22Rv1 (cell line): ENCODE measurements around the gene ZNF469.

ENCODE experiments used
- CTCF ChIP-seq: fragments of 450-650 bp; IDR thresholded peaks from 2 replicates; pipeline ENCODE4 v1.5.1; 2017; ENCODE audit warnings: mild to moderate bottlenecking
- ZFX ChIP-seq: fragments of 450-650 bp; IDR thresholded peaks from 2 replicates; pipeline ENCODE4 v1.6.1; 2017; ENCODE audit warnings: antibody characterized with exemption, borderline replicate concordance

DNA sequence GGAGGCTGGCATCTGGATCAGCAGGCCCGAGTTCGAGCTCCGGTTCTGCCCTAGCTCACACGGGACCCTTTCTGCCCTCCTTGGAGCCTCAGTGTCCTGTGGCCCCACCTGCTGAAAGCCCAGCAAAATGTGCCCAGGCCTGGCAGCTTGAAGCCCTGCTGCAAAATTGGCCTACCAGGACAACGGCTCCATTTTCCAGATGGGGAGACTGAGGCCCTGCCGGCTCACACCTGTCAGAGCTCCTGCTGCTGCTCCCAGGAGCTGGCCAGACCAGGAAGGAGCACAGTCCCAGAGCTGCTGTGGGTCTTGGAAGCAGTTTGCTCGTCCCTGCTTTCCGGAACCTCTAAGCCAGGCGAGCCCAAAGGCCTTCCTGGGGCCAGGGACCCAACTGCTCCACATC, 17.4 kb downstream of the ZNF469 start:
- TF ChIP-seq CTCF (no peak), ZFX (no peak)
